Measurements from ENCODE around the gene HOXA2. TPM values are rescaled to one million over a fixed set of nuclear protein-coding genes. Genes with fewer than 3 reads are reported as not detected.

HOXA2 gene
- polyA plus RNA-seq, 1 experiment: 0.09 TPM

DNA sequence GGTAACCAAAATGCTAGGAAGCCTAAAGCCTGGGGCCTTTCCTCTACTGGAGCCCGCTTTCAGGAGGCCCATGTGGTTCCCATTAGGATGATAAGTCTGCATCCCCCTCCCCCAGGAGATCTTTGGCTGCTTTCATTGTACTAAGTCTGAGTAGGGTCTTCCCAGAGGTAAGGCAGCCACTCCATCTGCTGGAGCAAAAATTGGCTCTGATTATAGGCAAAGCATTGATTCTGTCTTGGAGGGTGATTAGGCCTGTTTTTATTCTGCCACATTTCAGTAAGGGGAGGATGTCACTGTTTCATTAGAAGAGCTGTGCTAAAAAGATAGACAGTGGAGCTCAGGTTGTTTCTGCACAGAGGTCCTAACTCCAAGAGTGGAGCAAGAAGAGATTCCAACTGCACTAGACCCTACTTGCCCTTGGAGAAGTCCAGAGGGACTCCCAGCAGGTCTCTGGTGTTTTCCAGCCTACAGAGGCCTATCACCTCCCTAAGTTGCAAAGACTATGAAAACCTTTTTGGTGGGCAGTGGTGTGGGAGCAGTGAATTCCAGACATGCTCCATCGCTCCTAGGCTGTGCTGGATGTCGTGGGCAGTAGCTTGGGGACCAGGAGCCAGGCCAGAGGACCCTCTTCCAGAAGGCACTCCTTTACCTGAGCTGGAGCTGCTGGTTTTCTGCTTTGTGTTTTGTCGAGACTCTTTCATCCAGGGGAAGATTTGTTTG is 7.1 kb upstream of the HOXA2 start:
- Histone ChIP-seq H3K36me3 (ENCODE audit: control insufficient read depth, insufficient read depth, low read length) (peaks cover 2% of the 10 kb centered on the region; the same call in 1 of the 2 replicates), H3K27me3 (ENCODE audit: control insufficient read depth, insufficient read depth, low read length) (peaks cover 15% of the 10 kb centered on the region), H3K4me3 (ENCODE audit: low read depth, low read length) (no peak overlapping the region)
- DNase-seq (ENCODE audit: low read depth): no peak
- ChIA-PET CTCF (interaction anchor here (0.8 to 1.2 kb wide), 2 partner anchors 13 to 34 kb away, joined by 3 to 4 read pairs; partner anchors contain the start of gene HOXA5), POLR2A (no interaction called here)
- TF ChIP-seq, protein P1, sequence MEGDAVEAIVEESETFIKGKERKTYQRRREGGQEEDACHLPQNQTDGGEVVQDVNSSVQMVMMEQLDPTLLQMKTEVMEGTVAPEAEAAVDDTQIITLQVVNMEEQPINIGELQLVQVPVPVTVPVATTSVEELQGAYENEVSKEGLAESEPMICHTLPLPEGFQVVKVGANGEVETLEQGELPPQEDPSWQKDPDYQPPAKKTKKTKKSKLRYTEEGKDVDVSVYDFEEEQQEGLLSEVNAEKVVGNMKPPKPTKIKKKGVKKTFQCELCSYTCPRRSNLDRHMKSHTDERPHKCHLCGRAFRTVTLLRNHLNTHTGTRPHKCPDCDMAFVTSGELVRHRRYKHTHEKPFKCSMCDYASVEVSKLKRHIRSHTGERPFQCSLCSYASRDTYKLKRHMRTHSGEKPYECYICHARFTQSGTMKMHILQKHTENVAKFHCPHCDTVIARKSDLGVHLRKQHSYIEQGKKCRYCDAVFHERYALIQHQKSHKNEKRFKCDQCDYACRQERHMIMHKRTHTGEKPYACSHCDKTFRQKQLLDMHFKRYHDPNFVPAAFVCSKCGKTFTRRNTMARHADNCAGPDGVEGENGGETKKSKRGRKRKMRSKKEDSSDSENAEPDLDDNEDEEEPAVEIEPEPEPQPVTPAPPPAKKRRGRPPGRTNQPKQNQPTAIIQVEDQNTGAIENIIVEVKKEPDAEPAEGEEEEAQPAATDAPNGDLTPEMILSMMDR (IDR thresholded peaks at IDR 0.05; ENCODE audit: insufficient read depth, low read depth, low read length): no peak

DNA sequence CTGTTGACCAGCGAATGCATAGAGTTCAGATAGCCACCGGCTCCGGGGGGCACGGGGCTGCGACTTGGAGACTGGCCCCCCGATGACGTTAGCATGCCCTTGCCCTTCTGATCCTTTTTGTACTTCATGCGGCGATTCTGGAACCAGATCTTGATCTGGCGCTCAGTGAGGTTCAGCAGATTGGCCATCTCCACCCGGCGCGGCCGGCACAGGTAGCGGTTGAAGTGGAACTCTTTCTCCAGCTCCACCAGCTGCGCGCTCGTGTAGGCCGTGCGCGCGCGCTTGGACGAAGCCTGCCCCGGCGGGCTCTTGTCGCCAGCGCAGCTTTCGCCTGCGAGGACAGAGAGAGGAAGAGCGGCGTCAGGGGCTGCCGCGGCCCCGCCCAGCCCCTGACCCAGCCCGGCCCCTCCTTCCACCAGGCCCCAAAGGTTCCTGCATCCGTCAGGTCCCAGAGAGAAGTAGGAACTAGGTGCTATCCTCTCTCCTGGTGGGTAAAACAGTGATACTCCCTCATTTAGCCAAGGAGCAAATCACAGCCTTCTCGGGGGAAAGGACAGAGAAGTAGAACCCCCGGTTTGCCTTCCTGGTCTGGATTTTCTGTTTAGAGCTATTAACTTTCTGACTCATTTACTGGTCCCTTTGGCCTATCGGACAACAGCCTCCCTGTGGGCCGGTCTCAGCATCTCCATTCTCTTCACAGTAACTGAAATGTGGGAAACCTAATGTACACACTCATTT is 6.1 kb upstream of the HOXA2 start:
- no peak overlapping the region for H3K4me3 ChIP-seq (ENCODE audit: low read depth, low read length)
- ChIA-PET CTCF (interaction anchor here (0.6 to 1.2 kb wide), 3 partner anchors 12 to 49 kb away, joined by 3 to 4 read pairs (median 4); partner anchors contain the start of gene HOXA5), POLR2A (no interaction called here)
- TF ChIP-seq, protein P1 (IDR thresholded peaks at IDR 0.05; ENCODE audit: insufficient read depth, low read depth, low read length): no peak
- peaks cover 14% of the 10 kb centered on the region for H3K27me3 ChIP-seq (ENCODE audit: control insufficient read depth, insufficient read depth, low read length)
- peaks cover 2% of the 10 kb centered on the region; the same call in 1 of the 2 replicates for H3K36me3 ChIP-seq (ENCODE audit: control insufficient read depth, insufficient read depth, low read length)
- no peak for DNase-seq (ENCODE audit: low read depth)

DNA sequence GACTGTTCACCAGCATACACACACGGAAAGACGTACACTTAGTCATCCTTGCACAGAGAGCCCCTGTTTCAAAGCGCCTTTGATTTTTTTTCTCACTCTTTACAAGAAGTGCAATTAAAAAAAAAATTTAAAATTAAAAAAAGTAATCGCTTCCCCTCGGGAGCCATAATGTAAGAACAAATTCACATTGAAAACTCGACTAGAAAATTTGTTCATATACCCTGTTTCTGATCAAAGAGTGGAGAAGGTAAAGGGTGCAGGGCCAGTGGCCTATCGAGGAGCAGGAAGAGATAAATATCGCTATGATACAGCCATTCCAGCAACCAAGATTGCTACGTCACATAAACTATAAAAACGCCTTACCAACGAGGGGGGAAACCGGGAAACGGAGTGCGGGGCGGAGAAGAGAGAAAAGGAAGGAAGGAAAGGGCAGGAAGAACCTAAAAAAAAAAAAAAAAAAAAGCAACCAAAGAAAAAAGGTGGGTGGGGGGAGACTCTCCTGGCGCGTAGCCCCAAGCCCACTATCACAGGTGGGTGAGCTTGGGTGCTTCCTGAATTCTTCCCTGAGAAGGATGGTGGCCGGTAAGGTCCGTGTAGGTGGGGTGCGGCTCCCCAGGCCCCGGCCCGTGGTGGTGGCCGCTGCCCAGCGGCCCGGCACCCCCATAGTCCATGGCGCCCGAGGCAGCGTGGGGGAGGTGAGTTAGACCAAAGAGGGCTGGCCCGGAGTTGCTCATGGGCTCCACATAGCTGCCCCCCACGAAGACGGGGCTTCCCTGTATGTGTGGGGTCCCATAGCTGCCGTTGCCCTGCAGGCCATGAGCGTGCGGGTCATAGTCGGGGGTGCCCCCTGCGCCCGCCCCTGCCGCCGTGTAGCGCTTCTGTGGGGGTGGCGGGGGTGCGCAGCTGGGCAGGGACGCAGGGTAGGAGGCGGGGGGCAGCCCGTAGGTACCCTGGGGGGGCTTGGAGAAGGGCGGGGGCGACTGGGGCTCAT is 5.2 kb upstream of the HOXA2 start:
- DNase-seq (ENCODE audit: low read depth): no peak
- no peak overlapping the region for H3K4me3 ChIP-seq (ENCODE audit: low read depth, low read length)
- TF ChIP-seq, protein P1 (IDR thresholded peaks at IDR 0.05; ENCODE audit: insufficient read depth, low read depth, low read length): no peak
- ChIA-PET POLR2A (no interaction called here), CTCF (interaction anchor here (0.6 kb wide), 1 partner anchor 48 kb away, joined by 4 read pairs; no protein-coding TSS in a partner anchor)
- peaks cover 14% of the 10 kb centered on the region for H3K27me3 ChIP-seq (ENCODE audit: control insufficient read depth, insufficient read depth, low read length)
- H3K36me3 ChIP-seq (ENCODE audit: control insufficient read depth, insufficient read depth, low read length): peaks cover 2% of the 10 kb centered on the region; the same call in 1 of the 2 replicates

DNA sequence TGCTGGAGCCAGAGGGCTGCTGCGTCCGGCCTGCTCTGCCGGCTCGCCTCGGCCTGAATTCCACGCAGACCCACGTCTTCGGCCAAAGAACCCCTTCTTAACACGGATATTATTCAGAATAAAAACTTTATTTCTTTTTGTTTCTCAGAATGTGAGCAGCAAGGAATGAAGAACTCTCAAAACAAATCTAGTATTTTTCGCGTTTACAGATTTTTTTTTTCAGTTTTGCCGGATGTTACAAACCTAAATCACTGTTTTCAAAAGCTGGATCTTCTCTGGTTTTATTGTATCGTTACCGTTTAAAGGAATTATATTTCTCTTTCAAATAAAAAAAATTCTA is 4.4 kb upstream of the HOXA2 start:
- peaks cover 14% of the 10 kb centered on the region for H3K27me3 ChIP-seq (ENCODE audit: control insufficient read depth, insufficient read depth, low read length)
- no peak overlapping the region for H3K4me3 ChIP-seq (ENCODE audit: low read depth, low read length)
- CTCF ChIA-PET: no interaction called here
- TF ChIP-seq, protein P1 (IDR thresholded peaks at IDR 0.05; ENCODE audit: insufficient read depth, low read depth, low read length): no peak
- DNase-seq (ENCODE audit: low read depth): no peak
- POLR2A ChIA-PET: no interaction called here
- peaks cover 2% of the 10 kb centered on the region; the same call in 1 of the 2 replicates for H3K36me3 ChIP-seq (ENCODE audit: control insufficient read depth, insufficient read depth, low read length)

Data from BJ (cell line).